Panc1 (cell line): ENCODE data around the gene RPS15.

ENCODE experiments used
- TF ChIP-seq, protein P1 (sequence below): fragments of 450-650 bp; IDR thresholded peaks from 2 replicates; pipeline ENCODE4 v1.5.1; 2017; ENCODE audit warnings: mild to moderate bottlenecking
- TF ChIP-seq, protein P2 (sequence below), 2 experiments: IDR thresholded peaks; 2 replicates each; pipeline ENCODE4 v1.6.1; 2011 to 2012; ENCODE audit warnings: low read depth in 2 of 2, control low read depth in 1 of 2, low read length in 1 of 2, mild to moderate bottlenecking in 1 of 2, moderate library complexity in 1 of 2; ENCODE audit not compliant: insufficient read depth in 1 of 2

GRCh38 chr19:1399745-1400144 lies 38.5 kb upstream of the RPS15 start:
- TF ChIP-seq, protein P1, sequence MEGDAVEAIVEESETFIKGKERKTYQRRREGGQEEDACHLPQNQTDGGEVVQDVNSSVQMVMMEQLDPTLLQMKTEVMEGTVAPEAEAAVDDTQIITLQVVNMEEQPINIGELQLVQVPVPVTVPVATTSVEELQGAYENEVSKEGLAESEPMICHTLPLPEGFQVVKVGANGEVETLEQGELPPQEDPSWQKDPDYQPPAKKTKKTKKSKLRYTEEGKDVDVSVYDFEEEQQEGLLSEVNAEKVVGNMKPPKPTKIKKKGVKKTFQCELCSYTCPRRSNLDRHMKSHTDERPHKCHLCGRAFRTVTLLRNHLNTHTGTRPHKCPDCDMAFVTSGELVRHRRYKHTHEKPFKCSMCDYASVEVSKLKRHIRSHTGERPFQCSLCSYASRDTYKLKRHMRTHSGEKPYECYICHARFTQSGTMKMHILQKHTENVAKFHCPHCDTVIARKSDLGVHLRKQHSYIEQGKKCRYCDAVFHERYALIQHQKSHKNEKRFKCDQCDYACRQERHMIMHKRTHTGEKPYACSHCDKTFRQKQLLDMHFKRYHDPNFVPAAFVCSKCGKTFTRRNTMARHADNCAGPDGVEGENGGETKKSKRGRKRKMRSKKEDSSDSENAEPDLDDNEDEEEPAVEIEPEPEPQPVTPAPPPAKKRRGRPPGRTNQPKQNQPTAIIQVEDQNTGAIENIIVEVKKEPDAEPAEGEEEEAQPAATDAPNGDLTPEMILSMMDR: no peak
- TF ChIP-seq, protein P2, sequence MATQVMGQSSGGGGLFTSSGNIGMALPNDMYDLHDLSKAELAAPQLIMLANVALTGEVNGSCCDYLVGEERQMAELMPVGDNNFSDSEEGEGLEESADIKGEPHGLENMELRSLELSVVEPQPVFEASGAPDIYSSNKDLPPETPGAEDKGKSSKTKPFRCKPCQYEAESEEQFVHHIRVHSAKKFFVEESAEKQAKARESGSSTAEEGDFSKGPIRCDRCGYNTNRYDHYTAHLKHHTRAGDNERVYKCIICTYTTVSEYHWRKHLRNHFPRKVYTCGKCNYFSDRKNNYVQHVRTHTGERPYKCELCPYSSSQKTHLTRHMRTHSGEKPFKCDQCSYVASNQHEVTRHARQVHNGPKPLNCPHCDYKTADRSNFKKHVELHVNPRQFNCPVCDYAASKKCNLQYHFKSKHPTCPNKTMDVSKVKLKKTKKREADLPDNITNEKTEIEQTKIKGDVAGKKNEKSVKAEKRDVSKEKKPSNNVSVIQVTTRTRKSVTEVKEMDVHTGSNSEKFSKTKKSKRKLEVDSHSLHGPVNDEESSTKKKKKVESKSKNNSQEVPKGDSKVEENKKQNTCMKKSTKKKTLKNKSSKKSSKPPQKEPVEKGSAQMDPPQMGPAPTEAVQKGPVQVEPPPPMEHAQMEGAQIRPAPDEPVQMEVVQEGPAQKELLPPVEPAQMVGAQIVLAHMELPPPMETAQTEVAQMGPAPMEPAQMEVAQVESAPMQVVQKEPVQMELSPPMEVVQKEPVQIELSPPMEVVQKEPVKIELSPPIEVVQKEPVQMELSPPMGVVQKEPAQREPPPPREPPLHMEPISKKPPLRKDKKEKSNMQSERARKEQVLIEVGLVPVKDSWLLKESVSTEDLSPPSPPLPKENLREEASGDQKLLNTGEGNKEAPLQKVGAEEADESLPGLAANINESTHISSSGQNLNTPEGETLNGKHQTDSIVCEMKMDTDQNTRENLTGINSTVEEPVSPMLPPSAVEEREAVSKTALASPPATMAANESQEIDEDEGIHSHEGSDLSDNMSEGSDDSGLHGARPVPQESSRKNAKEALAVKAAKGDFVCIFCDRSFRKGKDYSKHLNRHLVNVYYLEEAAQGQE (IDR thresholded peaks at IDR 0.05; ENCODE audit: insufficient read depth in 1 of 2, low read depth in 2 of 2, low read length in 1 of 2): no peak
